ENCODE results near the gene TERT.

TERT gene

GRCh38 chr5:1203311-1203967, 91.4 kb downstream of the TERT start:
- DNase-seq (ENCODE audit: extremely low read depth, low read depth), result no peak
- TF ChIP-seq, protein P1, sequence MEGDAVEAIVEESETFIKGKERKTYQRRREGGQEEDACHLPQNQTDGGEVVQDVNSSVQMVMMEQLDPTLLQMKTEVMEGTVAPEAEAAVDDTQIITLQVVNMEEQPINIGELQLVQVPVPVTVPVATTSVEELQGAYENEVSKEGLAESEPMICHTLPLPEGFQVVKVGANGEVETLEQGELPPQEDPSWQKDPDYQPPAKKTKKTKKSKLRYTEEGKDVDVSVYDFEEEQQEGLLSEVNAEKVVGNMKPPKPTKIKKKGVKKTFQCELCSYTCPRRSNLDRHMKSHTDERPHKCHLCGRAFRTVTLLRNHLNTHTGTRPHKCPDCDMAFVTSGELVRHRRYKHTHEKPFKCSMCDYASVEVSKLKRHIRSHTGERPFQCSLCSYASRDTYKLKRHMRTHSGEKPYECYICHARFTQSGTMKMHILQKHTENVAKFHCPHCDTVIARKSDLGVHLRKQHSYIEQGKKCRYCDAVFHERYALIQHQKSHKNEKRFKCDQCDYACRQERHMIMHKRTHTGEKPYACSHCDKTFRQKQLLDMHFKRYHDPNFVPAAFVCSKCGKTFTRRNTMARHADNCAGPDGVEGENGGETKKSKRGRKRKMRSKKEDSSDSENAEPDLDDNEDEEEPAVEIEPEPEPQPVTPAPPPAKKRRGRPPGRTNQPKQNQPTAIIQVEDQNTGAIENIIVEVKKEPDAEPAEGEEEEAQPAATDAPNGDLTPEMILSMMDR (IDR thresholded peaks at IDR 0.05; ENCODE audit: low read depth, low read length, missing control alignments), result no peak

More at GRCh38 chr5:1203311-1203967, 91.4 kb downstream of the TERT start:
- no peak overlapping the region for H3K4me3 ChIP-seq (replicated peaks; ENCODE audit: low read depth, low read length)
